K562 (cell line): ENCODE data around the gene TNFRSF13B. TPM values are rescaled to one million over a fixed set of nuclear protein-coding genes. Genes with fewer than 3 reads are reported as not detected.
A peak's percentile ranks its signal among the peaks of the same experiment; 100 is the strongest.

Experiments
- FOS ChIP-seq: IDR thresholded peaks from 3 replicates; pipeline ENCODE4 v1.6.1; 2011; ENCODE audit not compliant: insufficient read length; ENCODE audit errors: extremely low read depth
- FUS ChIP-seq: fragments of 200-400 bp; formaldehyde crosslinking; optimal IDR thresholded peaks from 2 replicates; pipeline ENCODE3; 2017; ENCODE audit warnings: low read depth, low read length
- SRSF3 ChIP-seq: fragments of 200-400 bp; formaldehyde crosslinking; IDR thresholded peaks from 2 replicates; pipeline ENCODE4 v1.6.1; 2016; ENCODE audit warnings: mild to moderate bottlenecking, low read length, moderate library complexity; ENCODE audit not compliant: insufficient read depth
- ZNF507 ChIP-seq: conservative IDR thresholded peaks from 2 replicates; pipeline ENCODE4 v1.6.1; 2017; ENCODE audit warnings: missing genetic modification characterization, missing compliant biosample characterization
- ZNF592 ChIP-seq: fragments of 450-650 bp; IDR thresholded peaks from 2 replicates; pipeline ENCODE4 v1.6.1; 2017; ENCODE audit warnings: antibody characterized with exemption, mild to moderate bottlenecking
- polyA plus RNA-seq, 8 experiments: library from polyadenylated mRNA; depleted of rRNA in 4 of 8; stranded (reverse) in 5 of 8; unstranded in 3 of 8; fragments of >200 nt; fragmentation: Nextera tagmentation in 2 of 8; fragmentation: Illumina TruSeq in 1 of 8; extraction: Ambion mirVana in 2 of 8; extraction: Trizol in 1 of 8; gene quantifications; 2 replicates each; pipeline versions ENCODE4 v1.2.1 to v1.2.3, GENCODE V29; 2011 to 2014; ENCODE audit warnings: inconsistent platforms in 1 of 8, missing spikeins in 1 of 8
- total RNA-seq, 7 experiments: library from RNA; depleted of rRNA in 6 of 7; stranded (reverse); fragments of >200 nt in 6 of 7; fragmentation: Illumina TruSeq in 2 of 7; extraction: Trizol in 2 of 7; gene quantifications; 2 replicates each; pipeline versions ENCODE4 v1.2.1 to v1.2.3, GENCODE V29; 2011 to 2021; ENCODE audit warnings: low replicate concordance in 1 of 7
- TF ChIP-seq, protein P1 (sequence below), 3 experiments: IDR thresholded peaks in 2 of 3; conservative IDR thresholded peaks in 1 of 3; 2 replicates each; pipeline ENCODE4 v1.5.1; 2011 to 2012; ENCODE audit warnings: low read length in 3 of 3, mild to moderate bottlenecking in 3 of 3, control low read depth in 2 of 3, improper control_type of control experiment in 1 of 3, inconsistent platforms in 1 of 3, low read depth in 1 of 3, mixed read lengths in 1 of 3, moderate library complexity in 1 of 3; ENCODE audit not compliant: insufficient read depth in 2 of 3
- TF ChIP-seq, protein P2 (sequence below): fragments of 250-450 bp; sonication (Bioruptor Pico); IDR thresholded peaks from 2 replicates; pipeline ENCODE4 v1.8.0; 2022; ENCODE audit warnings: moderate library complexity, mild to moderate bottlenecking, inconsistent platforms
- TF ChIP-seq, protein P3 (sequence below): fragments of 450-650 bp; IDR thresholded peaks from 2 replicates; pipeline ENCODE4 v1.6.1; 2016; ENCODE audit warnings: low read depth

The TNFRSF13B gene
- total and polyA plus RNA-seq, 9 of the 15 experiments (the other 6 are each of a cell fraction or from before 2014, with no cell fraction given) = not detected

- TF ChIP-seq, protein P1, sequence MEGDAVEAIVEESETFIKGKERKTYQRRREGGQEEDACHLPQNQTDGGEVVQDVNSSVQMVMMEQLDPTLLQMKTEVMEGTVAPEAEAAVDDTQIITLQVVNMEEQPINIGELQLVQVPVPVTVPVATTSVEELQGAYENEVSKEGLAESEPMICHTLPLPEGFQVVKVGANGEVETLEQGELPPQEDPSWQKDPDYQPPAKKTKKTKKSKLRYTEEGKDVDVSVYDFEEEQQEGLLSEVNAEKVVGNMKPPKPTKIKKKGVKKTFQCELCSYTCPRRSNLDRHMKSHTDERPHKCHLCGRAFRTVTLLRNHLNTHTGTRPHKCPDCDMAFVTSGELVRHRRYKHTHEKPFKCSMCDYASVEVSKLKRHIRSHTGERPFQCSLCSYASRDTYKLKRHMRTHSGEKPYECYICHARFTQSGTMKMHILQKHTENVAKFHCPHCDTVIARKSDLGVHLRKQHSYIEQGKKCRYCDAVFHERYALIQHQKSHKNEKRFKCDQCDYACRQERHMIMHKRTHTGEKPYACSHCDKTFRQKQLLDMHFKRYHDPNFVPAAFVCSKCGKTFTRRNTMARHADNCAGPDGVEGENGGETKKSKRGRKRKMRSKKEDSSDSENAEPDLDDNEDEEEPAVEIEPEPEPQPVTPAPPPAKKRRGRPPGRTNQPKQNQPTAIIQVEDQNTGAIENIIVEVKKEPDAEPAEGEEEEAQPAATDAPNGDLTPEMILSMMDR (IDR thresholded peaks at IDR 0.05 in 2 of 3, conservative IDR thresholded peaks at IDR 0.05 in 1 of 3; ENCODE audit: insufficient read depth in 2 of 3, low read depth in 1 of 3, low read length in 3 of 3) = peak in 2 of 3 experiments; percentile 14 to 31; a peak in 1 of 6 replicates
- TF ChIP-seq FOS = no peak
- no peak for TF ChIP-seq FUS
- TF ChIP-seq, protein P2, sequence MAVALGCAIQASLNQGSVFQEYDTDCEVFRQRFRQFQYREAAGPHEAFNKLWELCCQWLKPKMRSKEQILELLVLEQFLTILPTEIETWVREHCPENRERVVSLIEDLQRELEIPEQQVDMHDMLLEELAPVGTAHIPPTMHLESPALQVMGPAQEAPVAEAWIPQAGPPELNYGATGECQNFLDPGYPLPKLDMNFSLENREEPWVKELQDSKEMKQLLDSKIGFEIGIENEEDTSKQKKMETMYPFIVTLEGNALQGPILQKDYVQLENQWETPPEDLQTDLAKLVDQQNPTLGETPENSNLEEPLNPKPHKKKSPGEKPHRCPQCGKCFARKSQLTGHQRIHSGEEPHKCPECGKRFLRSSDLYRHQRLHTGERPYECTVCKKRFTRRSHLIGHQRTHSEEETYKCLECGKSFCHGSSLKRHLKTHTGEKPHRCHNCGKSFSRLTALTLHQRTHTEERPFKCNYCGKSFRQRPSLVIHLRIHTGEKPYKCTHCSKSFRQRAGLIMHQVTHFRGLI = 0 out of 2 replicates have a peak, but pooled peaks have one; percentile 33
- TF ChIP-seq ZNF592 = 0 out of 2 replicates have a peak, but pooled peaks have one; percentile 61
- no peak for TF ChIP-seq ZNF507
- TF ChIP-seq, protein P3, sequence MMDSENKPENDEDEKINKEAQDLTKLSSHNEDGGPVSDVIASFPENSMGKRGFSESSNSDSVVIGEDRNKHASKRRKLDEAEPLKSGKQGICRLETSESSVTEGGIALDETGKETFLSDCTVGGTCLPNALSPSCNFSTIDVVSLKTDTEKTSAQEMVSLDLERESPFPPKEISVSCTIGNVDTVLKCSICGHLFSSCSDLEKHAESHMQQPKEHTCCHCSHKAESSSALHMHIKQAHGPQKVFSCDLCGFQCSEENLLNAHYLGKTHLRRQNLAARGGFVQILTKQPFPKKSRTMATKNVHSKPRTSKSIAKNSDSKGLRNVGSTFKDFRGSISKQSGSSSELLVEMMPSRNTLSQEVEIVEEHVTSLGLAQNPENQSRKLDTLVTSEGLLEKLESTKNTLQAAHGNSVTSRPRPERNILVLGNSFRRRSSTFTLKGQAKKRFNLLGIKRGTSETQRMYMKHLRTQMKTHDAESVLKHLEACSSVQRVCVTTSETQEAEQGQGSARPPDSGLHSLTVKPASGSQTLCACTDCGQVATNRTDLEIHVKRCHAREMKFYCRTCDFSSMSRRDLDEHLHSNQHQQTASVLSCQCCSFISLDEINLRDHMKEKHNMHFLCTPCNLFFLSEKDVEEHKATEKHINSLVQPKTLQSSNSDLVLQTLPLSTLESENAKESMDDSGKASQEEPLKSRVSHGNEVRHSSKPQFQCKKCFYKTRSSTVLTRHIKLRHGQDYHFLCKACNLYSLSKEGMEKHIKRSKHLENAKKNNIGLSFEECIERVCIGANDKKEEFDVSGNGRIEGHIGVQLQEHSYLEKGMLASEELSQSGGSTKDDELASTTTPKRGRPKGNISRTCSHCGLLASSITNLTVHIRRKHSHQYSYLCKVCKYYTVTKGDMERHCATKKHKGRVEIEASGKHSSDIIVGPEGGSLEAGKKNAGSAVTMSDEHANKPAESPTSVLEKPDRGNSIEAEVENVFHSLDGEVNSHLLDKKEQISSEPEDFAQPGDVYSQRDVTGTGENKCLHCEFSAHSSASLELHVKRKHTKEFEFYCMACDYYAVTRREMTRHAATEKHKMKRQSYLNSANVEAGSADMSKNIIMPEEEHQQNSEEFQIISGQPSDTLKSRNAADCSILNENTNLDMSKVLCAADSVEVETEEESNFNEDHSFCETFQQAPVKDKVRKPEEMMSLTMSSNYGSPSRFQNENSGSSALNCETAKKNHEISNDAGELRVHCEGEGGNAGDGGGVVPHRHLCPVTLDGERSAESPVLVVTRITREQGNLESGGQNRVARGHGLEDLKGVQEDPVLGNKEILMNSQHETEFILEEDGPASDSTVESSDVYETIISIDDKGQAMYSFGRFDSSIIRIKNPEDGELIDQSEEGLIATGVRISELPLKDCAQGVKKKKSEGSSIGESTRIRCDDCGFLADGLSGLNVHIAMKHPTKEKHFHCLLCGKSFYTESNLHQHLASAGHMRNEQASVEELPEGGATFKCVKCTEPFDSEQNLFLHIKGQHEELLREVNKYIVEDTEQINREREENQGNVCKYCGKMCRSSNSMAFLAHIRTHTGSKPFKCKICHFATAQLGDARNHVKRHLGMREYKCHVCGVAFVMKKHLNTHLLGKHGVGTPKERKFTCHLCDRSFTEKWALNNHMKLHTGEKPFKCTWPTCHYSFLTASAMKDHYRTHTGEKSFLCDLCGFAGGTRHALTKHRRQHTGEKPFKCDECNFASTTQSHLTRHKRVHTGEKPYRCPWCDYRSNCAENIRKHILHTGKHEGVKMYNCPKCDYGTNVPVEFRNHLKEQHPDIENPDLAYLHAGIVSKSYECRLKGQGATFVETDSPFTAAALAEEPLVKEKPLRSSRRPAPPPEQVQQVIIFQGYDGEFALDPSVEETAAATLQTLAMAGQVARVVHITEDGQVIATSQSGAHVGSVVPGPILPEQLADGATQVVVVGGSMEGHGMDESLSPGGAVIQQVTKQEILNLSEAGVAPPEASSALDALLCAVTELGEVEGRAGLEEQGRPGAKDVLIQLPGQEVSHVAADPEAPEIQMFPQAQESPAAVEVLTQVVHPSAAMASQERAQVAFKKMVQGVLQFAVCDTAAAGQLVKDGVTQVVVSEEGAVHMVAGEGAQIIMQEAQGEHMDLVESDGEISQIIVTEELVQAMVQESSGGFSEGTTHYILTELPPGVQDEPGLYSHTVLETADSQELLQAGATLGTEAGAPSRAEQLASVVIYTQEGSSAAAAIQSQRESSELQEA = no peak
- TF ChIP-seq SRSF3 = no peak
Observed at GRCh38 chr17:16922386-16923096, 49.4 kb downstream of the TNFRSF13B start (continued).
